Endodermal cell (in vitro differentiated cells): Measurements from ENCODE around the gene RMC1. TPM values are rescaled to one million over a fixed set of nuclear protein-coding genes. Genes with fewer than 3 reads are reported as not detected.
"Not testable (repeated sequence)": the region's sequence is repeated elsewhere in the genome, so short reads cannot be mapped to it uniquely, and the experiment has no call there.

Experiments
- DNase-seq: peaks from one replicate; pipeline ENCODE4 v3.0.0-alpha.2; 2017
- H3K27ac ChIP-seq: 2 replicates; pipeline ENCODE4 v1.5.1; 2013; ENCODE audit warnings: mild to moderate bottlenecking, low read depth, low read length, moderate library complexity
- H3K27me3 ChIP-seq: 2 replicates; pipeline ENCODE4 v1.6.1; 2013; ENCODE audit warnings: mild to moderate bottlenecking, low read length, moderate library complexity; ENCODE audit not compliant: insufficient read depth, control insufficient read depth, poor library complexity, severe bottlenecking
- H3K36me3 ChIP-seq: 2 replicates; pipeline ENCODE4 v1.7.0; 2013; ENCODE audit warnings: mild to moderate bottlenecking, low read length, moderate library complexity; ENCODE audit not compliant: control insufficient read depth, insufficient read depth
- H3K4me1 ChIP-seq: one replicate; pipeline ENCODE4 v1.7.0; 2013; ENCODE audit warnings: low read length; ENCODE audit not compliant: control insufficient read depth, insufficient read depth
- H3K4me3 ChIP-seq: 2 replicates; pipeline ENCODE4 v1.5.1; 2013; ENCODE audit warnings: mild to moderate bottlenecking, low read length, moderate library complexity
- H3K9ac ChIP-seq: 2 replicates; pipeline ENCODE4 v1.6.1; 2013; ENCODE audit warnings: mild to moderate bottlenecking, low read length, moderate library complexity; ENCODE audit not compliant: poor library complexity, severe bottlenecking; ENCODE audit errors: extremely low read depth
- H3K9me3 ChIP-seq: 2 replicates; pipeline ENCODE4 v1.6.1; 2013; ENCODE audit warnings: mild to moderate bottlenecking, low read length, moderate library complexity; ENCODE audit not compliant: control insufficient read depth
- H3K27ac Mint-ChIP-seq: 2 replicates; pipeline ENCODE4 v1.8.0; 2020; ENCODE audit warnings: mixed read lengths
- H3K27me3 Mint-ChIP-seq: 2 replicates; pipeline ENCODE4 v1.8.0; 2021; ENCODE audit warnings: mild to moderate bottlenecking, mixed read lengths; ENCODE audit not compliant: insufficient read depth
- H3K36me3 Mint-ChIP-seq: 2 replicates; pipeline ENCODE4 v1.8.0; 2020; ENCODE audit warnings: low read depth, mixed read lengths
- H3K4me1 Mint-ChIP-seq: 2 replicates; pipeline ENCODE4 v1.8.0; 2020; ENCODE audit warnings: mixed read lengths
- H3K4me3 Mint-ChIP-seq: 2 replicates; pipeline ENCODE4 v1.8.0; 2020; ENCODE audit warnings: mild to moderate bottlenecking, moderate library complexity, mixed read lengths
- H3K9me3 Mint-ChIP-seq: 2 replicates; pipeline ENCODE4 v1.8.0; 2020; ENCODE audit warnings: mild to moderate bottlenecking, mixed read lengths
- WGBS, 2 experiments: methylation state at CpG; one replicate each; pipeline versions ENCODE4 v1.1.5 to v1.1.7; 2013; ENCODE audit warnings: missing lambda C conversion rate in 2 of 2, mixed read lengths in 1 of 2; ENCODE audit not compliant: insufficient coverage in 1 of 2, insufficient read length in 1 of 2; 5-methylcytosine and 5-hydroxymethylcytosine counted together
- total RNA-seq, 2 donors: library from RNA; stranded (reverse); fragmentation: NEBNext Ultra II Directional in 1 of 2; extraction: Animal tissue kit (Norgen Biotek cat#: 25700) in 1 of 2; gene quantifications; 2 replicates in 1 of 2; 3 replicates in 1 of 2; pipeline ENCODE4 v1.2.1, GENCODE V29; 2021
- TF ChIP-seq, protein P1 (sequence below): fragments of 200-600 bp; sonication (generic); conservative IDR thresholded peaks from 2 replicates; pipeline ENCODE4 v1.5.0; 2021; ENCODE audit warnings: antibody characterized with exemption, mild to moderate bottlenecking

The RMC1 gene
- total RNA-seq, 2 donors from 2014 or later, result 18.3 to 19.1 TPM

- no peaks in the 10 kb centered on the region for H3K9me3 Mint-ChIP-seq
- no peak for DNase-seq
- Histone ChIP-seq H3K27ac (no peak overlapping the region), H3K9ac (no peak overlapping the region), H3K4me1 (no peaks in the 10 kb centered on the region), H3K9me3 (no peaks in the 10 kb centered on the region), H3K36me3 (peaks cover 67% of the 10 kb centered on the region), H3K27me3 (no peaks in the 10 kb centered on the region), H3K4me3 (no peak overlapping the region)
- no peak overlapping the region for H3K4me3 Mint-ChIP-seq
- H3K4me1 Mint-ChIP-seq, result no peaks in the 10 kb centered on the region
- no peaks in the 10 kb centered on the region for H3K27me3 Mint-ChIP-seq
- TF ChIP-seq, protein P1, sequence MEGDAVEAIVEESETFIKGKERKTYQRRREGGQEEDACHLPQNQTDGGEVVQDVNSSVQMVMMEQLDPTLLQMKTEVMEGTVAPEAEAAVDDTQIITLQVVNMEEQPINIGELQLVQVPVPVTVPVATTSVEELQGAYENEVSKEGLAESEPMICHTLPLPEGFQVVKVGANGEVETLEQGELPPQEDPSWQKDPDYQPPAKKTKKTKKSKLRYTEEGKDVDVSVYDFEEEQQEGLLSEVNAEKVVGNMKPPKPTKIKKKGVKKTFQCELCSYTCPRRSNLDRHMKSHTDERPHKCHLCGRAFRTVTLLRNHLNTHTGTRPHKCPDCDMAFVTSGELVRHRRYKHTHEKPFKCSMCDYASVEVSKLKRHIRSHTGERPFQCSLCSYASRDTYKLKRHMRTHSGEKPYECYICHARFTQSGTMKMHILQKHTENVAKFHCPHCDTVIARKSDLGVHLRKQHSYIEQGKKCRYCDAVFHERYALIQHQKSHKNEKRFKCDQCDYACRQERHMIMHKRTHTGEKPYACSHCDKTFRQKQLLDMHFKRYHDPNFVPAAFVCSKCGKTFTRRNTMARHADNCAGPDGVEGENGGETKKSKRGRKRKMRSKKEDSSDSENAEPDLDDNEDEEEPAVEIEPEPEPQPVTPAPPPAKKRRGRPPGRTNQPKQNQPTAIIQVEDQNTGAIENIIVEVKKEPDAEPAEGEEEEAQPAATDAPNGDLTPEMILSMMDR, result no peak
- 87 to 96% methylated on average over 7 to 11 of the region's 11 CpGs for WGBS, 2 experiments
- no peak overlapping the region for H3K27ac Mint-ChIP-seq
- H3K36me3 Mint-ChIP-seq, result peaks cover 74% of the 10 kb centered on the region
Observed at GRCh38 chr18:23552505-23552904, 49.2 kb downstream of the RMC1 start.

DNA sequence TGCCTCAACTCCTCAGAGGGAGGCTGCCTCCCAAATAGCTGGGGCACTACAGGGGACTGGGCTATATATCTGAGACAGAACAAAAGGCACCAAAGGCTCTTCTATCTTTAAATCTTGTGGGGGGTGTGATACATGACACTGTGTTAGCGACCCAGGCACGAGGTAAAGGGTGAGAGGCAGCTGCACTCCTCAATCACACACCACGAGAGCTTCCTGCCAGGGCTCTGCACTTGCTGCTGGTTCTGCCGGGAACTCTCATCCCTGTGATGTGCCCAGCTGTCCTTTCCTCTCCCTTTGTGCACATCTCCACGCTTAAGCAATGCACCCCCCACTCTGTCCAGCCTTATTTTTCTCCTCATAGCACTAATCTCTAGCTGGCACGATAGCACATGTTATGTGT, 50.6 kb downstream of the RMC1 start:
- Histone ChIP-seq H3K4me1 (no peaks in the 10 kb centered on the region), H3K27me3 (no peaks in the 10 kb centered on the region), H3K36me3 (peaks cover 70% of the 10 kb centered on the region), H3K9ac (no peak overlapping the region), H3K4me3 (no peak overlapping the region), H3K9me3 (no peaks in the 10 kb centered on the region), H3K27ac (no peak overlapping the region)
- WGBS, 2 experiments, result 90 to 100% methylated on average over 3 to 6 of the region's 6 CpGs
- Mint-ChIP-seq H3K9me3 (no peaks in the 10 kb centered on the region), H3K4me3 (no peak overlapping the region), H3K27ac (no peak overlapping the region), H3K36me3 (peaks cover 76% of the 10 kb centered on the region), H3K27me3 (no peaks in the 10 kb centered on the region), H3K4me1 (no peaks in the 10 kb centered on the region)
- TF ChIP-seq, protein P1, result no peak
- no peak for DNase-seq

DNA sequence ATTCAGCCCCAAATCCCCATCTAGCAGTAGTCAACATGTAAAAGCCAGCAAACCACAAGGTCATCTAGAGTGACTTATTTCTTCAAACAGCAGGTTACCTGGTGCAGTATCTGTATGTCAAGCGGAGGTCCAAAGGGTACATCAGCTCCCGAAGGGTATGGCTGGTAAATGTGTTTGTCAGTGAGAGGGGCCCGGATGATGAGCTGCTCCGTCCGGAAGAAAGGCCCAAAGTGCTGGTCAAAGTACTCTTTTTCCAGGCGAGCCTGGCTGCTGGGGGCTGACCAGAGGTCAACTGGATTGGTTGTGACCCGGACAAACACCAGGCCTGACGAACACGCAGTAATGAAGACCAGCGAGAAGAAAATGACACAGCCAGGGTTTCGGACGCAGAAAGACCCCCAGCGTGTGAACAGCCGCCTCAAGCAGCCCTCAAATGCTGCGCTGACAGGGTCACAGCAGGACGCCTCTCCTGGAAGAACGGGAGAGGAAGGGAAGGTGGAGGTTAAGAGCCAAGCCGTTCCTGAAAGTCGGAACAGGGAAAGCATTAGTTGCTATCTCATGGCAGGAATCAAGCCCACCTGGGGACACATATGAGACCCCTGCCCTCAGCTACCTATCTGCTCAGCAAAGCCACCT, 53.0 kb downstream of the RMC1 start:
- DNase-seq, result no peak
- WGBS, 2 experiments, result 90 to 92% methylated on average over 18 to 19 of the region's 19 CpGs
- H3K9ac ChIP-seq, result no peak overlapping the region
- Mint-ChIP-seq H3K9me3 (no peaks in the 10 kb centered on the region), H3K36me3 (peaks cover 76% of the 10 kb centered on the region), H3K27me3 (no peaks in the 10 kb centered on the region), H3K27ac (no peak overlapping the region), H3K4me1 (no peaks in the 10 kb centered on the region), H3K4me3 (no peak overlapping the region)
- H3K4me3 ChIP-seq, result no peak overlapping the region
- no peak overlapping the region for H3K27ac ChIP-seq
- no peaks in the 10 kb centered on the region for H3K9me3 ChIP-seq
- TF ChIP-seq, protein P1, result no peak
- H3K27me3 ChIP-seq, result no peaks in the 10 kb centered on the region
- H3K4me1 ChIP-seq, result no peaks in the 10 kb centered on the region
- H3K36me3 ChIP-seq, result peaks cover 85% of the 10 kb centered on the region

GRCh38 chr18:23557511-23557910, 54.2 kb downstream of the RMC1 start:
- H3K27ac Mint-ChIP-seq, H3K27me3 Mint-ChIP-seq, H3K27me3 ChIP-seq, DNase-seq, H3K4me1 ChIP-seq, H3K9ac ChIP-seq, H3K9me3 ChIP-seq, H3K4me3 Mint-ChIP-seq, H3K27ac ChIP-seq, H3K4me1 Mint-ChIP-seq, H3K4me3 ChIP-seq, H3K9me3 Mint-ChIP-seq: not testable (repeated sequence)
- H3K36me3 ChIP-seq, result peaks cover 80% of the 10 kb centered on the region
- peaks cover 73% of the 10 kb centered on the region for H3K36me3 Mint-ChIP-seq
- WGBS, 2 experiments, result 95 to 99% methylated on average over 6 to 8 of the region's 8 CpGs
